Loucy (cell line): ENCODE measurements around the gene CLCN5.

ENCODE experiments used
- H2AFZ ChIP-seq: fragments of 200-600 bp; sonication (generic); 2 replicates; pipeline ENCODE4 v1.6.0; 2016; ENCODE audit warnings: antibody characterized with exemption, mild to moderate bottlenecking, low read length, moderate library complexity
- H3F3A ChIP-seq: fragments of 200-600 bp; 2 replicates; pipeline ENCODE4 v1.6.0; 2016; ENCODE audit warnings: antibody characterized with exemption, low read depth, mild to moderate bottlenecking
- H3K27me3 ChIP-seq: fragments of 200-600 bp; sonication (generic); 2 replicates; pipeline ENCODE4 v1.6.1; 2014; ENCODE audit warnings: low read length, mild to moderate bottlenecking; ENCODE audit not compliant: insufficient read depth, poor library complexity, severe bottlenecking
- H3K36me3 ChIP-seq: fragments of 200-600 bp; sonication (generic); 2 replicates; pipeline ENCODE4 v1.6.1; 2016; ENCODE audit warnings: low read length; ENCODE audit not compliant: insufficient read depth
- H3K4me1 ChIP-seq: fragments of 200-600 bp; sonication (generic); 2 replicates; pipeline ENCODE4 v1.5.1; 2014; ENCODE audit warnings: low read length, mild to moderate bottlenecking; ENCODE audit not compliant: insufficient read depth, poor library complexity, severe bottlenecking
- H3K4me2 ChIP-seq: fragments of 200-600 bp; sonication (generic); 2 replicates; pipeline ENCODE4 v1.6.0; 2014; ENCODE audit warnings: antibody characterized with exemption, low read length, low read depth, mild to moderate bottlenecking; ENCODE audit not compliant: poor library complexity, severe bottlenecking
- H3K4me3 ChIP-seq: fragments of 200-600 bp; sonication (generic); 2 replicates; pipeline ENCODE4 v1.5.1; 2014; ENCODE audit warnings: low read length, mild to moderate bottlenecking, mixed read lengths; ENCODE audit not compliant: poor library complexity, severe bottlenecking
- H3K79me2 ChIP-seq: fragments of 200-600 bp; sonication (generic); 2 replicates; pipeline ENCODE4 v1.6.1; 2014; ENCODE audit warnings: low read length; ENCODE audit not compliant: insufficient read depth
- H3K9ac ChIP-seq: fragments of 200-600 bp; sonication (generic); 2 replicates; pipeline ENCODE4 v1.6.0; 2014; ENCODE audit warnings: mild to moderate bottlenecking, low read depth, low read length, moderate library complexity; ENCODE audit not compliant: poor library complexity, severe bottlenecking
- H3K9me2 ChIP-seq: fragments of 200-600 bp; sonication (generic); replicated peaks from 2 replicates; pipeline ENCODE4 v1.6.1; 2016; ENCODE audit warnings: low read depth, low read length, mixed read lengths
- H3K9me3 ChIP-seq: fragments of 200-600 bp; sonication (generic); 2 replicates; pipeline ENCODE4 v1.6.1; 2014; ENCODE audit warnings: mild to moderate bottlenecking, antibody characterized with exemption, low read length, low read depth; ENCODE audit not compliant: insufficient read depth
- H4K20me1 ChIP-seq: fragments of 200-600 bp; sonication (generic); 2 replicates; pipeline ENCODE4 v1.6.0; 2014; ENCODE audit warnings: antibody characterized with exemption, low read length, mild to moderate bottlenecking; ENCODE audit not compliant: insufficient read depth, poor library complexity, severe bottlenecking
- EZH2phosphoT487 ChIP-seq: fragments of 200-600 bp; IDR thresholded peaks from 2 replicates; pipeline ENCODE4 v1.6.1; 2018; ENCODE audit warnings: antibody characterized with exemption, mild to moderate bottlenecking, moderate library complexity, borderline replicate concordance
- TF ChIP-seq, protein P1 (sequence below): fragments of 200-600 bp; sonication (generic); conservative IDR thresholded peaks from 2 replicates; pipeline ENCODE4 v1.5.1; 2014; ENCODE audit warnings: mild to moderate bottlenecking, antibody characterized with exemption, low read length

Gene CLCN5

GRCh38 chrX:50071494-50071893 is 149.1 kb downstream of the CLCN5 start:
- Histone ChIP-seq H3K9ac (no peak overlapping the region), H3K79me2 (no peaks in the 10 kb centered on the region), H3K27me3 (no peaks in the 10 kb centered on the region), H3K4me1 (no peaks in the 10 kb centered on the region), H3K36me3 (no peaks in the 10 kb centered on the region), H3K4me3 (no peak overlapping the region), H3K4me2 (no peak overlapping the region), H3K9me3 (no peaks in the 10 kb centered on the region), H3F3A (no peaks in the 10 kb centered on the region), H2AFZ (no peak overlapping the region), H4K20me1 (no peaks in the 10 kb centered on the region), H3K9me2 (no peaks in the 10 kb centered on the region)
- TF ChIP-seq, protein P1, sequence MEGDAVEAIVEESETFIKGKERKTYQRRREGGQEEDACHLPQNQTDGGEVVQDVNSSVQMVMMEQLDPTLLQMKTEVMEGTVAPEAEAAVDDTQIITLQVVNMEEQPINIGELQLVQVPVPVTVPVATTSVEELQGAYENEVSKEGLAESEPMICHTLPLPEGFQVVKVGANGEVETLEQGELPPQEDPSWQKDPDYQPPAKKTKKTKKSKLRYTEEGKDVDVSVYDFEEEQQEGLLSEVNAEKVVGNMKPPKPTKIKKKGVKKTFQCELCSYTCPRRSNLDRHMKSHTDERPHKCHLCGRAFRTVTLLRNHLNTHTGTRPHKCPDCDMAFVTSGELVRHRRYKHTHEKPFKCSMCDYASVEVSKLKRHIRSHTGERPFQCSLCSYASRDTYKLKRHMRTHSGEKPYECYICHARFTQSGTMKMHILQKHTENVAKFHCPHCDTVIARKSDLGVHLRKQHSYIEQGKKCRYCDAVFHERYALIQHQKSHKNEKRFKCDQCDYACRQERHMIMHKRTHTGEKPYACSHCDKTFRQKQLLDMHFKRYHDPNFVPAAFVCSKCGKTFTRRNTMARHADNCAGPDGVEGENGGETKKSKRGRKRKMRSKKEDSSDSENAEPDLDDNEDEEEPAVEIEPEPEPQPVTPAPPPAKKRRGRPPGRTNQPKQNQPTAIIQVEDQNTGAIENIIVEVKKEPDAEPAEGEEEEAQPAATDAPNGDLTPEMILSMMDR: no peak
- no peak for TF ChIP-seq EZH2phosphoT487

DNA sequence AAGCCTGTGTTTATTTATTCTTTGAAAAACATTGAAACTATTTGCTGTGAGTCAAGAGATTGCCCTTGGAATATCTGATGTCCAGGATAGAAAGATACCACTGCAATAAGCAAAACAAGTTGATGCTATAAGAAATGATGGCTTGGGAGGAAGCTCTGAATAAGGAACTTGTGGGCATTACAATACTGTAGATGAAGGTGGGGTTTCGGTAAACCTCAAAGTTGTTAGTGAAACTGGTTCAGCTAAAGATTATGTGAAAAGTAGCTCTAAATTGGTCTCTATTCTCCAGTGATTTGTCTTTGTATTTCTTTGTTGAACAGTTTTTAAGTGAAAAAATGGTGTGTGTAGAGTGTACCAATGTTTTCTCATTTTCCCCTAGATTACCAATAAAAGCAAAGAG is 149.7 kb downstream of the CLCN5 start:
- H3K9me2 ChIP-seq: no peaks in the 10 kb centered on the region
- H3K36me3 ChIP-seq: no peaks in the 10 kb centered on the region
- no peaks in the 10 kb centered on the region for H3F3A ChIP-seq
- no peaks in the 10 kb centered on the region for H3K79me2 ChIP-seq
- no peak overlapping the region for H3K9ac ChIP-seq
- TF ChIP-seq, protein P1: no peak
- TF ChIP-seq EZH2phosphoT487: no peak
- no peaks in the 10 kb centered on the region for H4K20me1 ChIP-seq
- H3K4me1 ChIP-seq: no peaks in the 10 kb centered on the region
- no peak overlapping the region for H2AFZ ChIP-seq
- no peaks in the 10 kb centered on the region for H3K27me3 ChIP-seq
- no peak overlapping the region for H3K4me3 ChIP-seq
- H3K4me2 ChIP-seq: no peak overlapping the region
- H3K9me3 ChIP-seq: no peaks in the 10 kb centered on the region

- no peaks in the 10 kb centered on the region for H3K4me1 ChIP-seq
- no peaks in the 10 kb centered on the region for H4K20me1 ChIP-seq
- TF ChIP-seq, protein P1: no peak
- no peak overlapping the region for H2AFZ ChIP-seq
- no peaks in the 10 kb centered on the region for H3K27me3 ChIP-seq
- no peak overlapping the region for H3K4me3 ChIP-seq
- no peaks in the 10 kb centered on the region for H3K9me3 ChIP-seq
- no peaks in the 10 kb centered on the region for H3K9me2 ChIP-seq
- H3K79me2 ChIP-seq: no peaks in the 10 kb centered on the region
- no peak overlapping the region for H3K9ac ChIP-seq
- no peak overlapping the region for H3K4me2 ChIP-seq
- no peaks in the 10 kb centered on the region for H3K36me3 ChIP-seq
- no peaks in the 10 kb centered on the region for H3F3A ChIP-seq
Observed at GRCh38 chrX:50073601-50074000, 151.2 kb downstream of the CLCN5 start.
